Measurements from ENCODE around the gene OR52D1. TPM values are rescaled to one million over a fixed set of nuclear protein-coding genes. Genes with fewer than 3 reads are reported as not detected.

Gene OR52D1
- total RNA-seq, result not detected

GRCh38 chr11:5488385-5488784 lies at the start of gene OR52D1:
OR52D1 (plus strand) TSS chr11:5488685; CDS start chr11:5488707, 22 bp downstream.

GRCh38 chr11:5441414-5441813 lies 47.1 kb upstream of the OR52D1 start, which contains the start of gene OR51I1:
OR51I1 (minus strand) TSS chr11:5441514; CDS start chr11:5441514, 0 bp downstream.

DNA sequence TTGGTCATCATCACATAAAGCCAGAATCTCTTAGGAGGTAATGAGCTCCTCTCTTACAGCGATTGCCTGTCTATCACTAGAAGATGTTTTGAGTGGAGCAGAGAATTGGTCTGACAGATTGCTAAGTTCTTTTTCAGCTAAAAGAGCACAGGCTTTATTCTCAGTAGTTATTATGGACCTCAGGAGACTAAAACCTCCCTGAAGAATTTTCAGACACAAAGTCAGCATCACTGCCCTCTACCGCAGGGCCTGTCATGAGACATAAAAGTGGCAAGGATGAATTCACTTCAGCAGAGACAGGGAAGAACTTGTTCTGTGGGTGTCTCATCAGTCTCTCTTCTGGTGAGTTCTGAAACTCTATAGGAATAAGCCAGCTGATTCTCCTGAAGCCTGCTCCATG lies 39.5 kb upstream of the OR52D1 start, which contains the start of gene OR51I2:
TSS of gene OR51I2 (plus strand) at position 301 of the 400 bp plus-strand sequence. CDS start 4,166 bp downstream, outside the sequence.

GRCh38 chr11:5509803-5510202 lies 21.3 kb downstream of the OR52D1 start, which contains the start of gene UBQLN3:
UBQLN3 (minus strand) TSS chr11:5509957; CDS start chr11:5509558, 399 bp downstream.

DNA sequence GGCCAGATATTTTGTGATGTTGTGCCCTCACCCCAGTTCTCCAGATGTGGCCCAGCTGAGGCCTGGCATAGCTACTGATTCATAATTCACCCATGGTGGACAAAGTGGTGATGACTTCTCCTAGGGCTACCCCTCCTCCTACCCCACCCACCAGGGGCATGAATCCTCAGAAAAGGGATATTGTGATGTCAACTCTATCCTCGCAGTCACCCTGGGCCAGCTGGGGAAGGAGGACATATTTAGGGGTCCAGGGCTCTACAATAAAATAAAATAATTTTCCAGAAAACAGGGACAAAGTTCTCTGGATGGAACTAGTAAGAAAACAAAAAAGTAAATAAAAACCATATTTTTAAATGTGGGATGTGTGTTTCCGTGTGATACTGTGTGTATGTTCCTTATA lies 28.1 kb downstream of the OR52D1 start, which contains the start of gene UBQLNL:
TSS of gene UBQLNL (minus strand) at position 101 of the 400 bp plus-strand sequence. CDS start 258 bp downstream, outside the sequence.

Other genes starting within 250 kb of the OR52D1 start
- 3.5 TPM for gene HBG1, start 238.8 kb upstream of the OR52D1 start, total RNA-seq
- gene HBG2, start 233.9 kb upstream of the OR52D1 start, total RNA-seq, result 2,344 TPM
- gene HBE1, start 218.7 kb upstream of the OR52D1 start, total RNA-seq, result 13.8 TPM
- gene OR51B4, start 186.7 kb upstream of the OR52D1 start, total RNA-seq, result not detected
- 0.46 TPM for gene OR51B2, start 164.4 kb upstream of the OR52D1 start, total RNA-seq
- 0.46 TPM for gene OR51B5, start 145.2 kb upstream of the OR52D1 start, total RNA-seq
- not detected for gene OR51B6, start 137.2 kb upstream of the OR52D1 start, total RNA-seq
- gene OR51M1, start 104.9 kb upstream of the OR52D1 start, total RNA-seq, result not detected
- gene OR51Q1, start 66.6 kb upstream of the OR52D1 start, total RNA-seq, result not detected
- not detected for gene OR51I1, start 47.2 kb upstream of the OR52D1 start, total RNA-seq
- gene OR51I2, start 39.4 kb upstream of the OR52D1 start, total RNA-seq, result not detected
- gene UBQLN3, start 21.3 kb downstream of the OR52D1 start, total RNA-seq, result 0.46 TPM
- gene UBQLNL, start 28.0 kb downstream of the OR52D1 start, total RNA-seq, result 0.46 TPM
- 0.69 TPM for gene OR52H1, start 59.9 kb downstream of the OR52D1 start, total RNA-seq
- gene OR52B6, start 92.2 kb downstream of the OR52D1 start, total RNA-seq, result not detected
- 1.2 TPM for gene TRIM6, start 108.0 kb downstream of the OR52D1 start, total RNA-seq
- gene TRIM34, start 136.3 kb downstream of the OR52D1 start, total RNA-seq, result 2.3 TPM
- gene TRIM5, start 196.4 kb downstream of the OR52D1 start, total RNA-seq, result 7.6 TPM
- gene TRIM22, start 201.1 kb downstream of the OR52D1 start, total RNA-seq, result 6.0 TPM
- not detected for gene OR56B1, start 247.8 kb downstream of the OR52D1 start, total RNA-seq